ENCODE results near the gene MARCKSL1.
A peak's percentile ranks its signal among the peaks of the same experiment; 100 is the strongest.

The MARCKSL1 gene

DNA sequence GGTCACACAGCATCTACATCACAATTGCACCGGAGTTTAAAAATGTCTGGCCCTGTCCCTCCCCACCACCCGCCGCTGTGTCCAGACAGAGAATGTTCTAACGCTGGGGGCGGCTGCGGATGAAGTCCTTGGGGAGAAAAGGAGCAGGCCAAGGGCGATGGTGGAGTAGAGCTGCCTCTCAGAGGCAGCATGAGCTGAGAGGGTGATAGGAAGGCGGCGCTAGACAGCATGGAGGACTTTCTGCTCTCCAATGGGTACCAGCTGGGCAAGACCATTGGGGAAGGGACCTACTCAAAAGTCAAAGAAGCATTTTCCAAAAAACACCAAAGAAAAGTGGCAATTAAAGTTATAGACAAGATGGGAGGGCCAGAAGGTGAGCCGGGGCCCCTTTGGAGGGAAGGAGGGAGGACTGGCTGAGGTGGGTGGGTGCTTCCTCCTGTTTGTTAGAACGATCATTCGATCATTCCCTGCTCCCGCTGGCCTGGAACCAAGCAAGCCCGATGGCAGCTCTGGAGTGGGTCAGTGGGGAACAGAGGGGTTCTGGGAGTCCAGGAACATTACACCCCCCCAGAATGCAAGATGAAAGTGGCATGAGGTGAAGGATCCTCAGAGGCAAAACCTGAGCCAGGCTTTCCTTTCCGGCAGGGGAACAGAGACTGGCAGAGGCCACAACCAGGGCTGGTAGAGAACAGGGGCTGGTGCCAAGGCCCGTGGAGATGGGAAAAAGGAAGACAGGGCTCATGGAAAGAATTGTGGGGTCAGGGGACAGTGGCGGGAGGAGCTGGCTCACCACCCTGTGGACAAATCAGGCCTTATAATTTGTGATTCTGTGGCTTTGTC is 26.7 kb upstream of the MARCKSL1 start, which contains the start of the genes FAM229A and TSSK3:
Gene FAM229A (minus strand): TSS at position 12 of the 840 bp plus-strand sequence. CDS start 394 bp downstream, outside the sequence.
Gene TSSK3 (plus strand): TSS at position 66 of the 840 bp plus-strand sequence. CDS start 163 bp downstream, at position 229.
- no peak within 1 kb of the TSS for H3K27ac ChIP-seq
- TF ChIP-seq, protein P1, sequence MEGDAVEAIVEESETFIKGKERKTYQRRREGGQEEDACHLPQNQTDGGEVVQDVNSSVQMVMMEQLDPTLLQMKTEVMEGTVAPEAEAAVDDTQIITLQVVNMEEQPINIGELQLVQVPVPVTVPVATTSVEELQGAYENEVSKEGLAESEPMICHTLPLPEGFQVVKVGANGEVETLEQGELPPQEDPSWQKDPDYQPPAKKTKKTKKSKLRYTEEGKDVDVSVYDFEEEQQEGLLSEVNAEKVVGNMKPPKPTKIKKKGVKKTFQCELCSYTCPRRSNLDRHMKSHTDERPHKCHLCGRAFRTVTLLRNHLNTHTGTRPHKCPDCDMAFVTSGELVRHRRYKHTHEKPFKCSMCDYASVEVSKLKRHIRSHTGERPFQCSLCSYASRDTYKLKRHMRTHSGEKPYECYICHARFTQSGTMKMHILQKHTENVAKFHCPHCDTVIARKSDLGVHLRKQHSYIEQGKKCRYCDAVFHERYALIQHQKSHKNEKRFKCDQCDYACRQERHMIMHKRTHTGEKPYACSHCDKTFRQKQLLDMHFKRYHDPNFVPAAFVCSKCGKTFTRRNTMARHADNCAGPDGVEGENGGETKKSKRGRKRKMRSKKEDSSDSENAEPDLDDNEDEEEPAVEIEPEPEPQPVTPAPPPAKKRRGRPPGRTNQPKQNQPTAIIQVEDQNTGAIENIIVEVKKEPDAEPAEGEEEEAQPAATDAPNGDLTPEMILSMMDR (IDR thresholded peaks at IDR 0.05) = no peak
- H3K27me3 ChIP-seq = peaks cover 42% of the 10 kb centered on the region
- H3K4me1 ChIP-seq (ENCODE audit: control insufficient read depth in 1 of 2, insufficient read depth in 1 of 2, low read depth in 1 of 2, low read length in 1 of 2) = peaks cover 3 to 11% of the 10 kb centered on the region in 2 experiments
- peaks cover 57% of the 10 kb centered on the region for H3K36me3 ChIP-seq
- H3K9me3 ChIP-seq = no peaks in the 10 kb centered on the region
- peak within 1 kb of the TSS in 1 of 2 experiments; percentile 43 for H3K4me3 ChIP-seq (ENCODE audit: low read depth in 1 of 2, low read length in 1 of 2)

DNA sequence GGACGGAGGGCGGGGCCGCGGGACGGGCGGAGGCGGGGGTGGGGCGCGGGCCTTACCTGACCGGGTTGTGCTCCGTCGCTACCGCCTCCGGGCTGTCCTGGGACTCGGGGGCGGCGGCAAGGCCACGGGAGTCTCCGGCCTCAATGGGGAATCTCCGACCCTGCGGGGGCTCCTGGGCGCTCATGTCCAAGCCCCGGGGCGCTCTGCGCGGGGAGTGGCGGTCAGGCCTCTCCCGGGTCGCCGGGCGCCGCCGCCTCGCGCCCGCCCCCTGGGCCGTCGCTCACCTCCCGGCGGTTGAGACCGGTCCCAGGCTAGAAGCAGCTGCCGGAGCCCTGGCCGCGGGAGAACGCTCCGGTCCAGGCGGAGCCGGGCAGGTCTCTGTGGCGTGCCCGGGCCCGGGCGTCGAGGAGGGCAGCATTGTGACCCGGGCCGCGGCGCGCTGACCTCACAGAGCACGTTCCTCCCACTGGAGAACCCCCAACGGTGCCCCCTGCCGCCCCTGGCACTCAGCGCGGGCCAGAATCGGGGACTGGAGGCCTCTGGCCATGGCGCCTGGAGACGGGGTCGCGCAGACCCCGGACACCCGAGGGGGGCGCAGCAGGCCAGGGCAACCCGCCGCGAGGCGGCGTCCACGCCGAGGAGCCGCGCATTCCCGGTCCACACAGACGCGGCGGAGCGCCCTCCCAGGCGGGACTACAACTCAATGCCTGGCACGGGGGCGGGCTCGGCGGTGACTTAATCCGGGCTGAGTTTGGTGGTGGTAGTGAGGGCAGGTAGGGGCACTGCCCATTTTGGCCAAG is 25.8 kb upstream of the MARCKSL1 start:
- Histone ChIP-seq H3K9me3 (no peaks in the 10 kb centered on the region), H3K4me1 (ENCODE audit: control insufficient read depth in 1 of 2, insufficient read depth in 1 of 2, low read depth in 1 of 2, low read length in 1 of 2) (peaks cover 3 to 11% of the 10 kb centered on the region in 2 experiments), H3K4me3 (ENCODE audit: low read depth in 1 of 2, low read length in 1 of 2) (peak overlapping the region in 1 of 2 experiments; percentile 43), H3K27ac (no peak overlapping the region), H3K27me3 (peaks cover 46% of the 10 kb centered on the region), H3K36me3 (peaks cover 49% of the 10 kb centered on the region)
- TF ChIP-seq, protein P1 (IDR thresholded peaks at IDR 0.05) = no peak

DNA sequence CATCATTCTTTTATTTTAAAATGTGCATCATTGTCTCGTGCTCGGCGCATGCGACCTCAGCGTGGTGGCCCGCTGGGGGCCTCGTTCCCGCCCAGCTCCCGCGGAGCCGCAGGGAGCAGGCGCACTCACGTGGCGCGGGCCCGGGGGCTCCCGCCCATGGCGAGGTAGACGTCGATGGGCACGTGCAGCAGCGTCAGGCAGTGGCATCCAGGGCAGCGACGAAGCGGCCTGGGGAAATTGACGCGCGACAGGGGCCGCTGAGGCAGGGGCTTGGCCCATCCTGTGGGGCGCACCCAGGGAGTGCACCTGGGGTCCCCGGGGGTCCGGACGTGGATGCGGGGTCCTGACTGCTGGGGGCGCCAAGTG is 25.3 kb upstream of the MARCKSL1 start:
- H3K27ac ChIP-seq = no peak overlapping the region
- H3K36me3 ChIP-seq = peaks cover 43% of the 10 kb centered on the region

DNA sequence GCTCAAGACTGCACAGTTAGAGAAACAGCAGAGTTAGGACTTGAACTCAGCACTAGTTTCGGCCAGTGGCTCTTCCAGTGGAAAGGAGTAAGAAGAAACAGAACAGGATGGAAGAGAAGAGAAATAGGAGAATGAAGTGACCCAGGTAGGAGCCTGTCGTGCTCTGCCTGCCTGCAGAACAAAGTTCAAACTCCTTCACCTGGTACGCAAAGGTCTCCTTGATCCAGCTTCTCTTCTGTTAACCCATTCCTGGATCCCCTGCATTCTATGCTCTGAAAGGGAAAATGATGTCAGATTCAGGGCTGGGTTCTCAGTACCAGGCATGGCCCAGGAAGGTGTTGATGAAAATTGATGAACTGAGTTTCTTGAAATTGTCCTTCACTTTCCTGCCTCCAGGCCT is 22.4 kb upstream of the MARCKSL1 start:
- Histone ChIP-seq H3K27me3 (peaks cover 46% of the 10 kb centered on the region), H3K4me1 (ENCODE audit: control insufficient read depth in 1 of 2, insufficient read depth in 1 of 2, low read depth in 1 of 2, low read length in 1 of 2) (peaks cover 6 to 11% of the 10 kb centered on the region in 2 experiments), H3K27ac (no peak overlapping the region), H3K36me3 (peaks cover 16% of the 10 kb centered on the region), H3K4me3 (ENCODE audit: low read depth in 1 of 2, low read length in 1 of 2) (no peak overlapping the region), H3K9me3 (no peaks in the 10 kb centered on the region)
- TF ChIP-seq, protein P1 (IDR thresholded peaks at IDR 0.05) = no peak

More for the DNA sequence above, 25.3 kb upstream of the MARCKSL1 start:
- Histone ChIP-seq H3K4me1 (ENCODE audit: control insufficient read depth in 1 of 2, insufficient read depth in 1 of 2, low read depth in 1 of 2, low read length in 1 of 2) (peaks cover 3 to 11% of the 10 kb centered on the region in 2 experiments), H3K4me3 (ENCODE audit: low read depth in 1 of 2, low read length in 1 of 2) (no peak overlapping the region), H3K27me3 (peaks cover 46% of the 10 kb centered on the region), H3K9me3 (no peaks in the 10 kb centered on the region)
- TF ChIP-seq, protein P1 (IDR thresholded peaks at IDR 0.05) = no peak

DNA sequence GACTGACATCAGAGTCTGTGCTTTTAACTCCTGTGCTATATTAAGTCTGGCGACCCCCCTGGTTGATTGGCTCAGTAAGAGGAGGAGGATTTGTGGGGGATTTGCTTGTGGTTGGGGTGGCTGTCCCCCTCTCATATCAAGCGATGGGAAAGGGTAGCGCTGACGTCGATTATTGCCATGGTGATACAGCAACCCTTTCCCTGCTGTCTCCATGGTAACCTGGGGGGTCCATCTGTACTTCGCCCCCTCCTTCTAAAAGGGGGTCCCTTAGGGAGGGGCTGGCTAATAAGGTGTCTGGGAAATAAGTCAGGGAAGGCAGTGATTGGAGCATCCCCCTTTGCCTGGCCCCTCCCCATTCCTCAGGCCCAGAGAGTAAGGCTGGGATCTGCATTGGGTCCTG is 21.6 kb upstream of the MARCKSL1 start:
- peaks cover 40% of the 10 kb centered on the region for H3K27me3 ChIP-seq
- peaks cover 8% of the 10 kb centered on the region for H3K36me3 ChIP-seq
- peaks cover 8 to 11% of the 10 kb centered on the region in 2 experiments for H3K4me1 ChIP-seq (ENCODE audit: control insufficient read depth in 1 of 2, insufficient read depth in 1 of 2, low read depth in 1 of 2, low read length in 1 of 2)
- TF ChIP-seq, protein P1 (IDR thresholded peaks at IDR 0.05) = no peak
- no peak overlapping the region for H3K27ac ChIP-seq
- H3K4me3 ChIP-seq (ENCODE audit: low read depth in 1 of 2, low read length in 1 of 2) = no peak overlapping the region
- no peaks in the 10 kb centered on the region for H3K9me3 ChIP-seq
